WTC11 (cell line): ENCODE data around the gene PILRB. TPM values are rescaled to one million over a fixed set of nuclear protein-coding genes. Genes with fewer than 3 reads are reported as not detected.

Source experiments
- ATAC-seq: fragments of 200-7000 bp; cut with Tn5 transposase; 2 replicates; pipeline ENCODE4 v1.10.0; 2021; ENCODE audit warnings: mild to moderate bottlenecking, moderate library complexity
- CTCF ChIA-PET: fragments of 300-600 bp; sonication (Branson Sonifier 250); formaldehyde crosslinking; loops from one replicate; lab custom pipeline; 2021; ENCODE audit warnings: antibody characterized with exemption; lab: Charles Lee
- POLR2A ChIA-PET: fragments of 350-600 bp; sonication (Branson Sonifier 250); formaldehyde crosslinking; loops from one replicate; lab custom pipeline; 2021; ENCODE audit warnings: antibody characterized with exemption; lab: Charles Lee
- DNase-seq: peaks from one replicate; pipeline ENCODE4 v3.0.0; 2021; ENCODE audit warnings: low spot score
- H3K27ac Mint-ChIP-seq: 2 replicates; pipeline ENCODE4 v1.8.0; 2021; ENCODE audit warnings: mixed read lengths
- H3K27me3 Mint-ChIP-seq: 2 replicates; pipeline ENCODE4 v1.8.0; 2021; ENCODE audit warnings: low read depth, mild to moderate bottlenecking, moderate library complexity, mixed read lengths
- H3K36me3 Mint-ChIP-seq: 2 replicates; pipeline ENCODE4 v1.8.0; 2021; ENCODE audit warnings: mixed read lengths
- H3K4me1 Mint-ChIP-seq: 2 replicates; pipeline ENCODE4 v1.8.0; 2022; ENCODE audit warnings: mixed read lengths
- H3K4me3 Mint-ChIP-seq: 2 replicates; pipeline ENCODE4 v1.8.0; 2021; ENCODE audit warnings: mild to moderate bottlenecking, moderate library complexity, mixed read lengths
- H3K9me3 Mint-ChIP-seq: 2 replicates; pipeline ENCODE4 v1.8.0; 2021; ENCODE audit warnings: mixed read lengths
- ATF1 ChIP-seq: sonication (generic); formaldehyde crosslinking; IDR thresholded peaks from 2 replicates; pipeline ENCODE4 v1.8.1; 2023; ENCODE audit warnings: mild to moderate bottlenecking, moderate library complexity, missing genetic modification reagents
- CBFB ChIP-seq: sonication (generic); formaldehyde crosslinking; IDR thresholded peaks from 2 replicates; pipeline ENCODE4 v1.8.1; 2022; ENCODE audit warnings: mild to moderate bottlenecking, low read depth, missing genetic modification reagents
- ELF4 ChIP-seq: sonication (generic); formaldehyde crosslinking; IDR thresholded peaks from 2 replicates; pipeline ENCODE4 v1.8.1; 2022; ENCODE audit warnings: low read depth, mild to moderate bottlenecking, moderate library complexity, missing genetic modification reagents
- EMX1 ChIP-seq: fragments of 250-450 bp; sonication (Bioruptor Pico); IDR thresholded peaks from 2 replicates; pipeline ENCODE4 v1.8.0; 2021; ENCODE audit warnings: mild to moderate bottlenecking
- ETV6 ChIP-seq: sonication (generic); formaldehyde crosslinking; IDR thresholded peaks from 2 replicates; pipeline ENCODE4 v1.8.1; 2022; ENCODE audit warnings: mild to moderate bottlenecking, missing genetic modification reagents
- FOXK1 ChIP-seq: sonication (generic); formaldehyde crosslinking; IDR thresholded peaks from 2 replicates; pipeline ENCODE4 v1.8.0; 2022; ENCODE audit warnings: mild to moderate bottlenecking, moderate library complexity, missing genetic modification reagents
- IRF2 ChIP-seq: sonication (generic); formaldehyde crosslinking; IDR thresholded peaks from 2 replicates; pipeline ENCODE4 v1.8.0; 2022; ENCODE audit warnings: low read depth, missing genetic modification reagents, borderline replicate concordance
- MYBL2 ChIP-seq: sonication (generic); formaldehyde crosslinking; IDR thresholded peaks from 2 replicates; pipeline ENCODE4 v1.8.1; 2023; ENCODE audit warnings: mild to moderate bottlenecking, moderate library complexity, missing genetic modification reagents
- NFE2L1 ChIP-seq: sonication (generic); formaldehyde crosslinking; IDR thresholded peaks from 2 replicates; pipeline ENCODE4 v1.8.1; 2023; ENCODE audit warnings: missing genetic modification reagents
- NR2C2 ChIP-seq: sonication (generic); formaldehyde crosslinking; IDR thresholded peaks from 2 replicates; pipeline ENCODE4 v1.8.0; 2022; ENCODE audit warnings: mild to moderate bottlenecking, missing genetic modification reagents
- RELA ChIP-seq: sonication (generic); formaldehyde crosslinking; IDR thresholded peaks from 2 replicates; pipeline ENCODE4 v1.8.1; 2022; ENCODE audit warnings: missing genetic modification reagents, mild to moderate bottlenecking, borderline replicate concordance
- SMAD3 ChIP-seq: sonication (generic); formaldehyde crosslinking; IDR thresholded peaks from 2 replicates; pipeline ENCODE4 v1.8.0; 2022; ENCODE audit warnings: missing genetic modification reagents, mild to moderate bottlenecking, borderline replicate concordance
- ZNF138 ChIP-seq: sonication (generic); formaldehyde crosslinking; conservative IDR thresholded peaks from 2 replicates; pipeline ENCODE4 v1.8.1; 2022; ENCODE audit warnings: mild to moderate bottlenecking, moderate library complexity, missing genetic modification reagents
- total RNA-seq: library from RNA; stranded (reverse); gene quantifications from 3 replicates; pipeline ENCODE4 v1.2.3, GENCODE V29; 2021
- TF ChIP-seq, protein P1 (sequence below): sonication (generic); formaldehyde crosslinking; IDR thresholded peaks from 2 replicates; pipeline ENCODE4 v1.8.1; 2023; ENCODE audit warnings: mild to moderate bottlenecking, missing genetic modification reagents
- TF ChIP-seq, protein P2 (sequence below): fragments of 250-450 bp; sonication (Bioruptor Pico); IDR thresholded peaks from 2 replicates; pipeline ENCODE4 v1.9.0; 2021; ENCODE audit warnings: mild to moderate bottlenecking, borderline replicate concordance
- TF ChIP-seq, protein P3 (sequence below): sonication (generic); formaldehyde crosslinking; conservative IDR thresholded peaks from 2 replicates; pipeline ENCODE4 v1.8.1; 2023; ENCODE audit warnings: mild to moderate bottlenecking, low read depth, missing genetic modification reagents, moderate library complexity
- TF ChIP-seq, protein P4 (sequence below): fragments of 250-450 bp; sonication (Bioruptor Pico); IDR thresholded peaks from 2 replicates; pipeline ENCODE4 v1.8.0; 2021; ENCODE audit warnings: mild to moderate bottlenecking
- TF ChIP-seq, protein P5 (sequence below): sonication (generic); formaldehyde crosslinking; IDR thresholded peaks from 2 replicates; pipeline ENCODE4 v1.8.1; 2023; ENCODE audit warnings: mild to moderate bottlenecking, missing genetic modification reagents, moderate library complexity
- TF ChIP-seq, protein P6 (sequence below): sonication (generic); formaldehyde crosslinking; IDR thresholded peaks from 2 replicates; pipeline ENCODE4 v1.8.1; 2022; ENCODE audit warnings: mild to moderate bottlenecking, missing genetic modification reagents, moderate library complexity, borderline replicate concordance
- TF ChIP-seq, protein P7 (sequence below): sonication (generic); formaldehyde crosslinking; IDR thresholded peaks from 2 replicates; pipeline ENCODE4 v1.8.0; 2022; ENCODE audit warnings: missing genetic modification reagents
- TF ChIP-seq, protein P8 (sequence below): sonication (generic); formaldehyde crosslinking; IDR thresholded peaks from 2 replicates; pipeline ENCODE4 v1.8.0; 2022; ENCODE audit warnings: mild to moderate bottlenecking, missing genetic modification reagents

Gene PILRB
- total RNA-seq, 1 experiment from 2014 or later = 30.7 TPM

DNA sequence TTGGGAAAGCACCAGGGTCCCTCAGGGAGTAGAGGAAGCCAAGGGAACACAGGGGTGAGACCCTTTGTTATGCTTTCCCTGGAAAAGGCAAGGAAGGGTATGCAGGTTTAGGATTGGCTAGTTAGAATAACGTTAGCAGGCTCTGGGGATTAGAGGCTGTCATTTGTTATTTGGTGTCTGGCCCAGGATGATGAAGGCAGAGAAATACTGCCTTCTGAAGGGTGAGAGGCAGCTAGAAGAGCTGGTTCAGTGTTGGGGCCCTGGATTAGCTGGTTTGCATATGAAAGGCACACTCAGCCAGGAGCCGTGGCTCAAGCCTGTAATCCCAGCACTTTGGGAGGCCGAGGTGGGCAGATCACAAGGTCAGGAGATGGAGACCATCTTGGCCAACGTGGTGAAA is 12.4 kb downstream of the PILRB start:
- ChIA-PET CTCF (interaction anchor here (1.0 to 1.9 kb wide), 3 partner anchors 10 to 37 kb away, joined by 3 to 11 read pairs (median 3); no protein-coding TSS in a partner anchor), POLR2A (no interaction called here)
- peaks cover 44% of the 10 kb centered on the region for H3K4me1 Mint-ChIP-seq
- peaks cover 6% of the 10 kb centered on the region for H3K36me3 Mint-ChIP-seq
- H3K9me3 Mint-ChIP-seq = no peaks in the 10 kb centered on the region
- H3K27ac Mint-ChIP-seq = peak overlapping the region; percentile 87
- DNase-seq = peak; percentile 49
- peak; percentile 53 for ATAC-seq
- no peaks in the 10 kb centered on the region for H3K27me3 Mint-ChIP-seq
- H3K4me3 Mint-ChIP-seq = no peak overlapping the region; the same call in 1 of the 2 replicates
- TF ChIP-seq, protein P1, sequence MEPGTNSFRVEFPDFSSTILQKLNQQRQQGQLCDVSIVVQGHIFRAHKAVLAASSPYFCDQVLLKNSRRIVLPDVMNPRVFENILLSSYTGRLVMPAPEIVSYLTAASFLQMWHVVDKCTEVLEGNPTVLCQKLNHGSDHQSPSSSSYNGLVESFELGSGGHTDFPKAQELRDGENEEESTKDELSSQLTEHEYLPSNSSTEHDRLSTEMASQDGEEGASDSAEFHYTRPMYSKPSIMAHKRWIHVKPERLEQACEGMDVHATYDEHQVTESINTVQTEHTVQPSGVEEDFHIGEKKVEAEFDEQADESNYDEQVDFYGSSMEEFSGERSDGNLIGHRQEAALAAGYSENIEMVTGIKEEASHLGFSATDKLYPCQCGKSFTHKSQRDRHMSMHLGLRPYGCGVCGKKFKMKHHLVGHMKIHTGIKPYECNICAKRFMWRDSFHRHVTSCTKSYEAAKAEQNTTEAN (CRISPR knock-in tag) = no peak
- TF ChIP-seq, protein P2, sequence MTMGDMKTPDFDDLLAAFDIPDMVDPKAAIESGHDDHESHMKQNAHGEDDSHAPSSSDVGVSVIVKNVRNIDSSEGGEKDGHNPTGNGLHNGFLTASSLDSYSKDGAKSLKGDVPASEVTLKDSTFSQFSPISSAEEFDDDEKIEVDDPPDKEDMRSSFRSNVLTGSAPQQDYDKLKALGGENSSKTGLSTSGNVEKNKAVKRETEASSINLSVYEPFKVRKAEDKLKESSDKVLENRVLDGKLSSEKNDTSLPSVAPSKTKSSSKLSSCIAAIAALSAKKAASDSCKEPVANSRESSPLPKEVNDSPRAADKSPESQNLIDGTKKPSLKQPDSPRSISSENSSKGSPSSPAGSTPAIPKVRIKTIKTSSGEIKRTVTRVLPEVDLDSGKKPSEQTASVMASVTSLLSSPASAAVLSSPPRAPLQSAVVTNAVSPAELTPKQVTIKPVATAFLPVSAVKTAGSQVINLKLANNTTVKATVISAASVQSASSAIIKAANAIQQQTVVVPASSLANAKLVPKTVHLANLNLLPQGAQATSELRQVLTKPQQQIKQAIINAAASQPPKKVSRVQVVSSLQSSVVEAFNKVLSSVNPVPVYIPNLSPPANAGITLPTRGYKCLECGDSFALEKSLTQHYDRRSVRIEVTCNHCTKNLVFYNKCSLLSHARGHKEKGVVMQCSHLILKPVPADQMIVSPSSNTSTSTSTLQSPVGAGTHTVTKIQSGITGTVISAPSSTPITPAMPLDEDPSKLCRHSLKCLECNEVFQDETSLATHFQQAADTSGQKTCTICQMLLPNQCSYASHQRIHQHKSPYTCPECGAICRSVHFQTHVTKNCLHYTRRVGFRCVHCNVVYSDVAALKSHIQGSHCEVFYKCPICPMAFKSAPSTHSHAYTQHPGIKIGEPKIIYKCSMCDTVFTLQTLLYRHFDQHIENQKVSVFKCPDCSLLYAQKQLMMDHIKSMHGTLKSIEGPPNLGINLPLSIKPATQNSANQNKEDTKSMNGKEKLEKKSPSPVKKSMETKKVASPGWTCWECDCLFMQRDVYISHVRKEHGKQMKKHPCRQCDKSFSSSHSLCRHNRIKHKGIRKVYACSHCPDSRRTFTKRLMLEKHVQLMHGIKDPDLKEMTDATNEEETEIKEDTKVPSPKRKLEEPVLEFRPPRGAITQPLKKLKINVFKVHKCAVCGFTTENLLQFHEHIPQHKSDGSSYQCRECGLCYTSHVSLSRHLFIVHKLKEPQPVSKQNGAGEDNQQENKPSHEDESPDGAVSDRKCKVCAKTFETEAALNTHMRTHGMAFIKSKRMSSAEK (CRISPR knock-in tag) = no peak
- TF ChIP-seq, protein P3, sequence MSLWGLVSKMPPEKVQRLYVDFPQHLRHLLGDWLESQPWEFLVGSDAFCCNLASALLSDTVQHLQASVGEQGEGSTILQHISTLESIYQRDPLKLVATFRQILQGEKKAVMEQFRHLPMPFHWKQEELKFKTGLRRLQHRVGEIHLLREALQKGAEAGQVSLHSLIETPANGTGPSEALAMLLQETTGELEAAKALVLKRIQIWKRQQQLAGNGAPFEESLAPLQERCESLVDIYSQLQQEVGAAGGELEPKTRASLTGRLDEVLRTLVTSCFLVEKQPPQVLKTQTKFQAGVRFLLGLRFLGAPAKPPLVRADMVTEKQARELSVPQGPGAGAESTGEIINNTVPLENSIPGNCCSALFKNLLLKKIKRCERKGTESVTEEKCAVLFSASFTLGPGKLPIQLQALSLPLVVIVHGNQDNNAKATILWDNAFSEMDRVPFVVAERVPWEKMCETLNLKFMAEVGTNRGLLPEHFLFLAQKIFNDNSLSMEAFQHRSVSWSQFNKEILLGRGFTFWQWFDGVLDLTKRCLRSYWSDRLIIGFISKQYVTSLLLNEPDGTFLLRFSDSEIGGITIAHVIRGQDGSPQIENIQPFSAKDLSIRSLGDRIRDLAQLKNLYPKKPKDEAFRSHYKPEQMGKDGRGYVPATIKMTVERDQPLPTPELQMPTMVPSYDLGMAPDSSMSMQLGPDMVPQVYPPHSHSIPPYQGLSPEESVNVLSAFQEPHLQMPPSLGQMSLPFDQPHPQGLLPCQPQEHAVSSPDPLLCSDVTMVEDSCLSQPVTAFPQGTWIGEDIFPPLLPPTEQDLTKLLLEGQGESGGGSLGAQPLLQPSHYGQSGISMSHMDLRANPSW (CRISPR knock-in tag) = no peak
- TF ChIP-seq NFE2L1 = no peak
- no peak for TF ChIP-seq ETV6
- no peak for TF ChIP-seq SMAD3 (CRISPR knock-in tag)
- TF ChIP-seq EMX1 (CRISPR knock-in tag) = peak; percentile 67; the same call in 1 of the 2 replicates
- TF ChIP-seq ATF1 (CRISPR knock-in tag) = no peak
- TF ChIP-seq, protein P4, sequence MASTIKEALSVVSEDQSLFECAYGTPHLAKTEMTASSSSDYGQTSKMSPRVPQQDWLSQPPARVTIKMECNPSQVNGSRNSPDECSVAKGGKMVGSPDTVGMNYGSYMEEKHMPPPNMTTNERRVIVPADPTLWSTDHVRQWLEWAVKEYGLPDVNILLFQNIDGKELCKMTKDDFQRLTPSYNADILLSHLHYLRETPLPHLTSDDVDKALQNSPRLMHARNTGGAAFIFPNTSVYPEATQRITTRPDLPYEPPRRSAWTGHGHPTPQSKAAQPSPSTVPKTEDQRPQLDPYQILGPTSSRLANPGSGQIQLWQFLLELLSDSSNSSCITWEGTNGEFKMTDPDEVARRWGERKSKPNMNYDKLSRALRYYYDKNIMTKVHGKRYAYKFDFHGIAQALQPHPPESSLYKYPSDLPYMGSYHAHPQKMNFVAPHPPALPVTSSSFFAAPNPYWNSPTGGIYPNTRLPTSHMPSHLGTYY (CRISPR knock-in tag) = 0 out of 2 replicates have a peak, but pooled peaks have one; percentile 57
- TF ChIP-seq, protein P5, sequence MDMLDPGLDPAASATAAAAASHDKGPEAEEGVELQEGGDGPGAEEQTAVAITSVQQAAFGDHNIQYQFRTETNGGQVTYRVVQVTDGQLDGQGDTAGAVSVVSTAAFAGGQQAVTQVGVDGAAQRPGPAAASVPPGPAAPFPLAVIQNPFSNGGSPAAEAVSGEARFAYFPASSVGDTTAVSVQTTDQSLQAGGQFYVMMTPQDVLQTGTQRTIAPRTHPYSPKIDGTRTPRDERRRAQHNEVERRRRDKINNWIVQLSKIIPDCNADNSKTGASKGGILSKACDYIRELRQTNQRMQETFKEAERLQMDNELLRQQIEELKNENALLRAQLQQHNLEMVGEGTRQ (CRISPR knock-in tag) = no peak
- TF ChIP-seq, protein P6, sequence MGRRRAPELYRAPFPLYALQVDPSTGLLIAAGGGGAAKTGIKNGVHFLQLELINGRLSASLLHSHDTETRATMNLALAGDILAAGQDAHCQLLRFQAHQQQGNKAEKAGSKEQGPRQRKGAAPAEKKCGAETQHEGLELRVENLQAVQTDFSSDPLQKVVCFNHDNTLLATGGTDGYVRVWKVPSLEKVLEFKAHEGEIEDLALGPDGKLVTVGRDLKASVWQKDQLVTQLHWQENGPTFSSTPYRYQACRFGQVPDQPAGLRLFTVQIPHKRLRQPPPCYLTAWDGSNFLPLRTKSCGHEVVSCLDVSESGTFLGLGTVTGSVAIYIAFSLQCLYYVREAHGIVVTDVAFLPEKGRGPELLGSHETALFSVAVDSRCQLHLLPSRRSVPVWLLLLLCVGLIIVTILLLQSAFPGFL (CRISPR knock-in tag) = no peak
- TF ChIP-seq FOXK1 (CRISPR knock-in tag) = no peak
- TF ChIP-seq MYBL2 (CRISPR knock-in tag) = no peak
- TF ChIP-seq IRF2 (CRISPR knock-in tag) = no peak
- TF ChIP-seq ELF4 (CRISPR knock-in tag) = no peak
- TF ChIP-seq, protein P7, sequence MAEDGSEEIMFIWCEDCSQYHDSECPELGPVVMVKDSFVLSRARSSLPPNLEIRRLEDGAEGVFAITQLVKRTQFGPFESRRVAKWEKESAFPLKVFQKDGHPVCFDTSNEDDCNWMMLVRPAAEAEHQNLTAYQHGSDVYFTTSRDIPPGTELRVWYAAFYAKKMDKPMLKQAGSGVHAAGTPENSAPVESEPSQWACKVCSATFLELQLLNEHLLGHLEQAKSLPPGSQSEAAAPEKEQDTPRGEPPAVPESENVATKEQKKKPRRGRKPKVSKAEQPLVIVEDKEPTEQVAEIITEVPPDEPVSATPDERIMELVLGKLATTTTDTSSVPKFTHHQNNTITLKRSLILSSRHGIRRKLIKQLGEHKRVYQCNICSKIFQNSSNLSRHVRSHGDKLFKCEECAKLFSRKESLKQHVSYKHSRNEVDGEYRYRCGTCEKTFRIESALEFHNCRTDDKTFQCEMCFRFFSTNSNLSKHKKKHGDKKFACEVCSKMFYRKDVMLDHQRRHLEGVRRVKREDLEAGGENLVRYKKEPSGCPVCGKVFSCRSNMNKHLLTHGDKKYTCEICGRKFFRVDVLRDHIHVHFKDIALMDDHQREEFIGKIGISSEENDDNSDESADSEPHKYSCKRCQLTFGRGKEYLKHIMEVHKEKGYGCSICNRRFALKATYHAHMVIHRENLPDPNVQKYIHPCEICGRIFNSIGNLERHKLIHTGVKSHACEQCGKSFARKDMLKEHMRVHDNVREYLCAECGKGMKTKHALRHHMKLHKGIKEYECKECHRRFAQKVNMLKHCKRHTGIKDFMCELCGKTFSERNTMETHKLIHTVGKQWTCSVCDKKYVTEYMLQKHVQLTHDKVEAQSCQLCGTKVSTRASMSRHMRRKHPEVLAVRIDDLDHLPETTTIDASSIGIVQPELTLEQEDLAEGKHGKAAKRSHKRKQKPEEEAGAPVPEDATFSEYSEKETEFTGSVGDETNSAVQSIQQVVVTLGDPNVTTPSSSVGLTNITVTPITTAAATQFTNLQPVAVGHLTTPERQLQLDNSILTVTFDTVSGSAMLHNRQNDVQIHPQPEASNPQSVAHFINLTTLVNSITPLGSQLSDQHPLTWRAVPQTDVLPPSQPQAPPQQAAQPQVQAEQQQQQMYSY = no peak
- TF ChIP-seq RELA (CRISPR knock-in tag) = no peak
- TF ChIP-seq, protein P8, sequence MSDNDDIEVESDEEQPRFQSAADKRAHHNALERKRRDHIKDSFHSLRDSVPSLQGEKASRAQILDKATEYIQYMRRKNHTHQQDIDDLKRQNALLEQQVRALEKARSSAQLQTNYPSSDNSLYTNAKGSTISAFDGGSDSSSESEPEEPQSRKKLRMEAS (CRISPR knock-in tag) = no peak
- no peak for TF ChIP-seq NR2C2 (CRISPR knock-in tag)
- TF ChIP-seq ZNF138 (CRISPR knock-in tag) = no peak
- TF ChIP-seq CBFB (CRISPR knock-in tag) = no peak
